Camera-type eye (tissue), 1 donor: ENCODE data around the gene SLC35A4. TPM values are rescaled to one million over a fixed set of nuclear protein-coding genes. Genes with fewer than 3 reads are reported as not detected.

Source experiments
- total RNA-seq: library from RNA; depleted of rRNA; stranded (reverse); fragments of >200 nt; gene quantifications from one replicate; pipeline ENCODE4 v1.2.3, GENCODE V29; 2014

SLC35A4 gene
- total RNA-seq, result 12.8 TPM

GRCh38 chr5:140564196-140565023, at the start of gene SLC35A4, which contains the start of gene APBB3:
Gene SLC35A4, plus strand, starts transcription at chr5:140564828. Its CDS starts 2,342 bp downstream, at chr5:140567170.
Gene APBB3, minus strand, starts transcription at chr5:140564598. Its CDS starts 353 bp downstream, at chr5:140564245.

GRCh38 chr5:140547508-140548299, 16.9 kb upstream of the SLC35A4 start, which contains the start of gene EIF4EBP3:
Gene EIF4EBP3, plus strand, starts transcription at chr5:140547662. Its CDS starts 76 bp downstream, at chr5:140547738.

GRCh38 chr5:140557136-140557805, 7.4 kb upstream of the SLC35A4 start, which contains the start of gene SRA1:
Gene SRA1, minus strand, starts transcription at chr5:140557473. Its CDS starts 21 bp downstream, at chr5:140557452.

Other genes with a start within 250 kb of the SLC35A4 start
- gene HBEGF, start 218.2 kb upstream of the SLC35A4 start, total RNA-seq, result 17.1 TPM
- gene SLC4A9, start 204.6 kb upstream of the SLC35A4 start, total RNA-seq, result not detected
- gene ANKHD1, start 163.0 kb upstream of the SLC35A4 start, total RNA-seq, result 164 TPM
- gene EIF4EBP3, start 17.2 kb upstream of the SLC35A4 start, total RNA-seq, result 5.6 TPM
- 20.5 TPM for gene SRA1, start 7.4 kb upstream of the SLC35A4 start, total RNA-seq
- 50.0 TPM for gene APBB3, start 230 bp upstream of the SLC35A4 start, total RNA-seq
- gene CD14, start 68.3 kb downstream of the SLC35A4 start, total RNA-seq, result 22.0 TPM
- 54.8 TPM for gene TMCO6, start 74.6 kb downstream of the SLC35A4 start, total RNA-seq
- gene NDUFA2, start 82.8 kb downstream of the SLC35A4 start, total RNA-seq, result 31.1 TPM
- 134 TPM for gene IK, start 83.0 kb downstream of the SLC35A4 start, total RNA-seq
- 16.2 TPM for gene WDR55, start 100.1 kb downstream of the SLC35A4 start, total RNA-seq
- 0.60 TPM for gene DND1, start 108.7 kb downstream of the SLC35A4 start, total RNA-seq
- gene HARS1, start 126.5 kb downstream of the SLC35A4 start, total RNA-seq, result 45.3 TPM
- 35.0 TPM for gene HARS2, start 126.6 kb downstream of the SLC35A4 start, total RNA-seq
- 37.4 TPM for gene ZMAT2, start 135.6 kb downstream of the SLC35A4 start, total RNA-seq
- gene PCDHA1, start 221.3 kb downstream of the SLC35A4 start, total RNA-seq, result 0.71 TPM
- gene PCDHA2, start 230.0 kb downstream of the SLC35A4 start, total RNA-seq, result 2.4 TPM
- gene PCDHA3, start 236.2 kb downstream of the SLC35A4 start, total RNA-seq, result 4.6 TPM
- gene PCDHA4, start 242.2 kb downstream of the SLC35A4 start, total RNA-seq, result 7.1 TPM